Renal cortical epithelial cell (primary cell): ENCODE results near the gene SPATA16. TPM values are rescaled to one million over a fixed set of nuclear protein-coding genes. Genes with fewer than 3 reads are reported as not detected.
"Not testable (repeated sequence)": the region's sequence is repeated elsewhere in the genome, so short reads cannot be mapped to it uniquely, and the experiment has no call there.

ENCODE experiments used
- DNase-seq: peaks from one replicate; pipeline ENCODE4 v3.0.0-alpha.2; 2011; ENCODE audit warnings: low read depth
- total RNA-seq: library from RNA; depleted of rRNA; stranded (reverse); fragments of >200 nt; gene quantifications from 2 replicates; pipeline ENCODE4 v1.2.3, GENCODE V29; 2014

Gene SPATA16
- total RNA-seq, 1 donor from 2014 or later, result not detected

DNA sequence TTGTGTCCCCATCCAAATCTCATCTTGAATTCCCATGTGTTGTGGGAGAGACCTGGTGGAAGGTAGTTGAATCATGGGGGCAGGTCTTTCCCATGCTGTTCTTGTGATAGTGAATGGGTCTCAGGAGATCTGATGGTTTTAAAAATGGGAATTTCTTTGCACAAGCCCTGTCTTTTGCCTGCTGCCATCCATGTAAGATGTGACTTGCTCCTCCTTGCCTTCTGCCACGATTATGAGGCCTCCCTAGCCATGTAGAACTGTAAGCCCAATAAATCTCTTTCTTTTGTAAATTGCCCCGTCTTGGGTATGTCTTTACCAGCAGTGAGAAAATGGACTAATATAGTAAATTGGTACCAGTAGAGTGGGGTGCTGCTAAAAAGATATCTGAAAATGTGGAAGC lies 261.7 kb downstream of the SPATA16 start:
- not testable (repeated sequence) for DNase-seq

DNA sequence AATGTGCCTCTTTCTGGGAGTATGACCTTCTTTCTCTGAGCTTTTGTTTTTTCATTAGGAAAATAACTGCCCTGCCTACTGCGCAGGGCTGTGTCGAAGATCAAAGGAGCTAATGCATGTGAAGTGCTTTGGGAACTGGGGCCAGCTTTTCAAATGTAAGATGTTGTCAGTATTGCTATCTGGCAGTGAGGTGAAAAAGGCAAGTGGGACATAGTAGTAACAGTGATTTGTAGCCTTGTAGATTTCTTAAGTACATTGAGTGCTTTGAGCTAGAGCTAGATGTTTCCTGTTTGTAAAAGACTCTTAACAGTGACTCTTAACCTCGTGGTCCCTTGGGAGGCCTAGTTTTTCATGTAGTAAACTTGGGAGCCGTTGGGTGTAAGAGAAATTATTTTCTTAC lies 264.0 kb downstream of the SPATA16 start:
- peak; percentile 37 for DNase-seq

DNA sequence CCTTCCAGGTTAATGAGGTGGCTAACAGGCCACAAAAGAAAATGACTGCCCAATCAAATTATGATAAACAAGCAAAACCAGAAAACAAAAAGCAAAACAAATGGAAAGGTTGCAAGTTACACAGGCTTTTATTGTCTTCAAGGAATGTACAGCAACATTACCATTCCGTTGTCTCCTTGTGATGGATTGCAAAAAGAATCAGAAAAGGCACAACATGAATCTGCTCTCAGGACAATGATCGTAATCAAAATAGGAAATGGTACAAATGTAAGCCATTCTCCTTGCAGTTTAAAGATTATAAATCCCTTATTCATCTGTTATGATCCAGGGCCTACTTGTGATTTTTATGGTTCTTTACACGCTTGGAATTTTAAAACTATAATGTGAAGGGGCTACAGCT lies 264.7 kb downstream of the SPATA16 start:
- no peak for DNase-seq

DNA sequence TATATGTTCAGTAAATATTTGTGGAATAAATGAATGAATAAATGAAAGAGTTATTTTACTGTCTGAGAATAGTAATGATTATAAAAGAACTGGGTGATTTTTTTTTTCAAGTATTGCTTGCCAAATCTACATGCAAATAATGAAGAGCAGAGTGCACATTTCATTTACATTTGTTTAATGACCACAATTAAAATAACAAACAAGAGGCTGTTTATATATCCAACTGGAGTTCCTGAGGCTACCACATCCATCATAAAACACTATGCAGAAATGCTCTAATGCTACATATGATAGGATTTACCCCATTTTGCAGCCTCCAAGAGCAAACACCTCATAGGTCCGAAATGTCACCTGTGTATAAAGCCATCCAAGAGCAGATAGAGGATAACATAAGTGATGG lies 266.0 kb downstream of the SPATA16 start:
- no peak for DNase-seq

DNA sequence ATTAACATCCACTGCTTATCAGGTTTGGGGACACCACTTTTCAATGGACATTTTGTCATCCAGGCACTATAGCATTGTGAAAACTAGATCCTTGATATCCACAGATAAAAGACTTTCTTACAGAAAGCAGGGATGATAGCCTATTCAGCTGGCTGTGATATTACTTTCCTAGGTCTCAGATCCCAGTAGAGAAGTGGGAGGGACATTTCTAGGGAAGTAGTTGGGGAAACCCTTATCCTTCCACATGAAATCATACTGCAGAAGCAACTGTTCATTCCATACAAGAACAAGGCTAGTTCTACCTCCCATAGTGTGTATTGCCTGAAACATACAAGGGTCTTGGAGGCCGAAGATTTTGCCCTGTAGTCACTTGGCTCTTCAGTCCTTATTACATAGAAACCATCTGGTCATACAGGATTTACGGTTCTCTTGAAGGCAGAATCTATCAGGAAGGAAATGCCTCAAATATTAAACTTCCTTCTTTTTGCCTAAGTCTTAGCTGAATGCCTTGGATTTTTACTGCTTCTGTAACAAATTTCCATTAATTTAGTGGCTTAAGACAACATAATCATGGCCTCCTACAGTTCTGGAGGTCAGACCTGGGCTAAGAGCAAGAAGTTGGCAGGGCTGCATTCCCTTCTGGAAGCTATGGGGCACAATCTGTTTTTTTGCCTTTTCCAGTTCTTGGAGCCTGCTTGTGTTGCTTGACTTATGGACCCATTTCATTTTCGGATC lies 271.1 kb downstream of the SPATA16 start:
- no peak for DNase-seq

DNA sequence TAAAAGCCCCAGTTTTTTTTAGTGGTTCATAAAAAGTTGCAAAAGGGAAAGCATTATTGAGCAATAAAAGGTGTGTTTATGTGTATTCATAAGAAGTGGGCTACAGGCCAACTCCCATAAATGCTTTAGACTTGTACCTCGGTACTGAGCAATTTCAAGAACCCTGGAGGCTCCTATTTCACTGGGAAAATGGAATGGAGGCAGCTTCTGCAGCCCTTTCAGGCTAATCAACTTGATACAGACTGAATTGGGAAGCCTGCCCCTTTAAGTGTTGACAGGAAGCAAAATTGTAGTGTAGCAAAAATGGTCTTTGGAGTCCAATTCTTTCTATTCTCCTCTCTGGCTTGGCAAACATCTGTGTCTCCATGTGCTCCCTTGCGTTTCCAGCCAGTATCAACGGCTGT lies 271.7 kb downstream of the SPATA16 start:
- peak; percentile 64 for DNase-seq

DNA sequence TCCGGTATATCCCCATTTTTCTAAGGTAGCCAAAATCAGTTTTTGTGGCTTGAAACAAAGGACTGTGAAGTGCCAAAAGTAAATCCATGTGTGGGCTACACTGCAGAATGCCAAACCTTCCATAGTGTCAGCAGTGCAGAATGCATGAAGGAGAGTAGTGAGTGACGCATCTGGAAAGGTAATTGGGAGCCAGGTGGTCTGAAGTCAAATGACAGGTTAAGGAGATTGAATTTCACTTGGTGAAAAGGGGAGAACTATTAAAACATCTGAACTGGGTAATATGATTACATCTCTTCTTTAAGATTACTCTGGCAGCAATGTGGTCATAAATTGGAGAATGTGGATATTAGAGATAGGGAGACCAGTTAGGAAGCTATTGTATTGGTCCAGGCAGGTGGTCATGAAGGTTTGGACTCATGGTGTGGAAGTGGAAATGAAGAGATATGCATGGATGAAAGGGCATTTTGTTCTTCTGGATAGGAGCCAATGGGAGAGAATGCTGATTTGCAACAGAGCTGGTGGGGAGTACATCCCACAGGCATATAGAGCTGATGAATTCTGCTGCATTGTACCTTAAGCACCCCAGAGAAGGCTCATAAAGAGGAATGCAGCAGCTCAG lies 272.3 kb downstream of the SPATA16 start:
- peak; percentile 15 for DNase-seq

DNA sequence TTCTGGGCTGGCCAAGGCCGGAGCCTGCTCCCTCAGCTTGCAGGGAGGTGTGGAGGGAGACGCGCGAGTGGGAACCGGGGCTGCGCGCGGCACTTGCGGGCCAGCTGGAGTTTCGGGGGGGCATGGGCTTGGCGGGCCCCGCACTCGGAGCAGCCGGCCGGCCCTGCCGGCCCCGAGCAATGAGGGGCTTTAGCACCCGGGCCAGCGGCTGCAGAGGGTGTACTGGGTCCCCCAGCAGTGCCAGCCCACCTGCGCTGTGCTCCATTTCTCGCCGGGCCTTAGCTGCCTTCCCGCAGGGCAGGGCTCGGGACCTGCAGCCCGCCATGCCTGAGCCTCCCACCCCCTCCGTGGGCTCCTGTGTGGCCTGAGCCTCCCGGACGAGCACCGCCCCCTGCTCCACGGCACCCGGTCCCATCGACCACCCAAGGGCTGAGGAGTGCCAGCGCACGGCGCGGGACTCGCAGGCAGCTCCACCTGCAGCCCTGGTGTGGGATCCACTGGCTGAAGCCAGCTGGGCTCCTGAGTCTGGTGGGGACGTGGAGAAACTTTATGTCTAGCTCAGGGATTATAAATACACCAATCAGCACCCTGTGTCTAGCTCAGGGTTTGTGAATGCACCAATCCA lies 274.2 kb downstream of the SPATA16 start:
- not testable (repeated sequence) for DNase-seq

DNA sequence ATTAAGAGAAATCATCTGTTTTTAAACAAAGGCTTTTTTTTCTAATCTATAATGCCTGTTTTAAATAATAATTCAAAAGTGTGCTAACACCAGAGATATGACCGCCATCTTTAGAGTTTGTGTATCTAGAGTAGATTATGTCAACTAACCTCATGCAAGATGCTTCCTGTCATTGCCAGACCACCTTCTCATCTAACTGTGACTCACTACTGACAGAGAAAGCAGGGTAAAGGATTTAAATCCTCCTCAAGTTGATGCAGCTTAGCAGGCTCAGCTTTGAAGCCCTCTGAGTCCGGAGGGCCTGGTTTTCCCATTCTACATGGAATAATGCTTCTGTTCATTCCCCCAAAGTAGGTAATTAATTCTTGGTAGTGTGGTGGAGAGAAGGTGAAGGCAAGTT lies 282.0 kb downstream of the SPATA16 start:
- peak; percentile 33 for DNase-seq

DNA sequence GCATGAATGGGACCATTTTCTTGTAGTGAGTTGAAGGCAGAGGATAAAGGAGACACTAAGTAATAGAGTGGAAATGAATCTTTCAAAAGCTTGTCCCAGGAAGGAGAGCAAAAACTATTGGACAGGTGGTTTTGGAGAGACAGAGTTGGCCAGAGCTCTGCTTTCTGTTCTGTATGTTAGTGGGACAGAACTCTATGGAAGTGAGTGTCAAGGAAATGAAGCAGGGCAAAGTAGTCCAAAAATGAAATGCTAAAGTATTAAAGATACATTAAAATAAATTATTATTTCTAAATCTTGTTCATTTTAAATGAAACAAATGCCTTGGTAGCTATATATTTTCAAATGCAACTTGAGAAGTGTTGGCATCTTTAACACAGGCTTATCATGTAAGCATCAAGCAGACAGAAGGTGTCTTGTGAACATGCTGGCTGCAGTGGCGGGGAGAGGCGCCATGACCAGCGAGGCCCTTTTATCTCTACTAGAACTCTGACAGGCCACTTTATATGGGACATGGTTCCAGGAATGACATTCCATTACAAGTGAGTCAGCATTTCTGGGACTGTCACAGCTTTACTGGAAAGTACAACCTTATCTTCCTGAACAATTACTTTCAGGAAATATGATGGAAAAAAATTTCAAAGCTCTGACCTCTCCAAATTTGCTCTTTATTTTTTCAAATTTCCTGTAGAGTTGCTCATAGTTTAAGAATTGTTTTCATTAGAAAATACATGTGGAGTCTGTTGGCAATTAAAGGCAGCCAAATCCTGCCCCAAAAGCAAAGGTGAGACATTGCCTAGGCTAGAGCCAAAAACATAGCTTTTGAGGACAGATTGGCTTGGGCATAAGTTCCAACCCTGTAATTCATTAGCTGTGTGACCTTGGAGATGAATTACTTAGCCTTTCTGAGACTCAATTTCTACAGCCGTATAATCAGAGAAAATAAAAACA lies 284.0 kb downstream of the SPATA16 start:
- DNase-seq, result no peak

DNA sequence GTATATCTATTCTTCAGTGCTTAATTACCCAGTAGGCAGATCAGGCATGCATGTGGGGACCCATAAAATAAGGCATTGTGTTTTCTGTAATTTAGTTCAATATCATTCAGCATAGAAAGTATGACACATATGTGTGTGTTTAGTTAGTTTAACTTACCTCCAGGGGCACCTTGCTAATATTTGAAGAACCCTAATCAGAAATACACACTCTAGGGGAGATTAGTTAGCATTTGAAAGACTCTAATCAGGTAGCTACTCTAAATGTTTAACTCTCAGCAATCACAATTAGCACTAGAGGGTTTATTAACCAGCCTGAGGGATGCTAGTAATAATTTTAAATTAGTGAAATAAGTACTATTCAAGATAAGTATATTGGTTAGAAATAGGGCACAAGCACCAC lies 286.0 kb downstream of the SPATA16 start:
- DNase-seq, result no peak

DNA sequence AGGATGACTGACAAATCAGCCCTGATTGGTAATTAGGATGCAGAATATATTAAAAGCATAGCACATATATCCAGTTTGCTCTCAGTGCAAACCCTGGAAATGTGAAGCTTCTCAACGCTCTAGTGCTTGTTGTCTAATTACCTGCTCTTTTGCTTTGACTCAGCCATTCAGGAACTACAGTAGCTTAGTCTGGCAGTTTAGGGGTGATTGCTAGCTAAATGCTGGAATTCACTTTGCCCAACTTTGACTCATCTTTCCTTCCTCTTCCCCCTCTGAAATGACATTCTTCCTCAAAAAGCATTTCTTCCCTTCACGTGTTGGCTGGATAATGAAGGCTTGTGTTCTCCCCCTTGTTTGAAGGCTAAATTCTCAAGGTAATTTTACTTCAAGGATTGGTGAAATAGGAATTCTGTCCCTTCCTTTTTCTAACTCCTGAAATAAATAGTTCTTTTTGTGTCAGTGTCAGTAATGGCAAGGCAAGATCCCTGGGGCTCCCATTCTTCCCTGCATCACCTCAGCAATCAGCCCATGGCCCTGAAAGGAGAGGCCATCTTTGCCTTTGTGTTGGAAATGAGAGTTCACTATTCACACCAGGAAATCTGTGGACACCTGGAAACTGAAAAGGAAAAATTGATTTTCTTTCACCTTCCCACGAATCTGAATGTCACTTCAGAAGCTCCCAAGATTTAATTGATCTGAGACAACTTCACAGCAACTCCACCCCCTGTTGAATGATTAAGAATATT lies 286.9 kb downstream of the SPATA16 start:
- DNase-seq, result peak; percentile 57

DNA sequence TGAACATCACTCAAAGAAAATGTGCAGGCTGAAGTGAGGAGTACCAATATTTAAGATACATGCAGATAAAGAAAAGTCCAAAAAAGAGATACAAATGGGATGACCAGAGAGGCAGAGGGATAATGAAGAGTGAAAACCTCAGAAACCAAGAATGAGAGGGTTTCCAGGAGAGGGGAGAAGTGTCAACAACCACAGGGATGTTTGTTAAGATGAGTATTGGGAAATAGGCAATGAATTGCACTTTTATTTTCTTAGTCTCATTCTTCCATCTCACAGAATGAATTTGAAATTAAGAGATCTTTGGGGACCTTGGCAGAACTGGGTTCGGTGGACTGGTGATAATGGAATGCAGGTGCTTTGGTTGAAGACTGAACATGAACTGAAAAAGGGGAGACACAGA lies 288.0 kb downstream of the SPATA16 start:
- DNase-seq, result peak; percentile 50

DNA sequence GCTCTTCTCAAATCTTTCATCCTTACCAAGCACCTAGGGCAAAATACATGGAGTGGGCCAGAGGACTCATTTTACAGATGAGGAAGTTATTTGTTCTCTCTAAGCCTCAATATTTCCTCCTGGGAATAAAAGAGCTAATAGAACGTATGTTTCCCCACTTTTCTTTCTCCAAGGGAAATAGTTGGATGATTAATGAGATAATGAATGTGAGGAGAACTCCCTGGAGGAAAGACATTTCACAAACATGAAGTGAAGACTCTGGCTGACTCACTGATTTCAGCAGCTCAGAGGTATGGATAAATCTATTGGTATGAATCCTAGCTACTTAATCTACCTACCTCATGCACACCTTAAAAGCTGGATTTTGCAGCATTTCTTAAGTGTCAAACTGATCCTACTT lies 292.1 kb downstream of the SPATA16 start:
- DNase-seq, result peak; percentile 85

DNA sequence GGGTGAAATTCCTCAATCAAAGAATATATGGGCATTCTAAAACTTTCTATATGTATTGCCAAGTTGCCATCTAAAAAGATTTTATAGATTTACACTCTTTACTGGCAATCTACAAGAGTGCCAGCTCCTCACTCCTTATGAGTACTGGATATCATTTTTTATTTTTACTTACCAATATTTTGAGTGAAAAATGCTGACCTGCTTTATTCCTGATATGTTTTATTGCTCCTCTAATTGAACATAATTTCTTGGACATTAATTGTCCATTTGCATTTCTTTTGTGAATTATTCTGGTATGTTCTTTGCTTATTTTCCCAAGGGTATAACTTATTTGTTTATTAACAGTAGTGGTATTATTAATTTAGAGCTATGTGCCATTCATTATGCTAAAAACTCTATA lies 293.7 kb downstream of the SPATA16 start:
- DNase-seq, result no peak

DNA sequence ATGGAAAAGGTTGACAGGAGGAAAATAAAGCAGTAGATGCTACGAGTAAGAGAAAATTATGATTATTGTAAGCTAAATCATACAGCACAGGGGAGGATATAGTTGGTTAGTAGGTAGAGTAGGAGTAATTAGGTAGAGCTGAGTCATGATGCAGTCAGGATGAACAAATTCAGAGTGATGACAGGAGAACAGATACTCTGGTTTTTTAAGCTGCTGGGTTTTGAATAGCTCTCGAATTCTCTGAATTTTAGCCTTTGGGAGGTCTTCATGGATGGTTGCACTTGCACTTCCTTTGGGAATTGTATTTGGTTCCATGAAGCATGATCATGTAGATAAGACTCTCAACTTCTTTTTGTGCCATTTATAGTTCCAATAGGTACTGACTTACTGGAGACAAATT lies 294.3 kb downstream of the SPATA16 start:
- DNase-seq, result peak; percentile 92

DNA sequence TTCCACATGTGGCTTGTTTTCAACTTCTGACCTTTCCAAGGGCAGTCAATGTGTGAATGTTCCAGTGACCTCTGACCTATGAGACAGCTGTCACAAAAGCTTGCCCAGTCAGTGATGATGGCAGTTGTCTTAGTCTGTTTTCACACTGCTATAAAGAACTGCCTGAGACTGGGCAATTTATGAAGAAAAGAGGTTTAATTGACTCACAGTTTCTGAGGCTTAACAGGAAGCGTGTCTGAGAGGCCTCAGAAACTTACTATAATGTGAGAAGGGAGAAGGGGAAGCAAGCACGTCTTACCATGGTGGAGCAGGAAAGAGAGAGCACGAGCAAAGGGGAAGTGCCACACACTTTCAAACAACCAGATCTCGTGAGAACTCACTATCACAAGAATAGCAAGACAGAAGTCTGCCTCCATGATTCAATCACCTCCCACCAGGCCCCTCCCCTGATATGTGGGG lies 294.9 kb downstream of the SPATA16 start:
- no peak for DNase-seq

DNA sequence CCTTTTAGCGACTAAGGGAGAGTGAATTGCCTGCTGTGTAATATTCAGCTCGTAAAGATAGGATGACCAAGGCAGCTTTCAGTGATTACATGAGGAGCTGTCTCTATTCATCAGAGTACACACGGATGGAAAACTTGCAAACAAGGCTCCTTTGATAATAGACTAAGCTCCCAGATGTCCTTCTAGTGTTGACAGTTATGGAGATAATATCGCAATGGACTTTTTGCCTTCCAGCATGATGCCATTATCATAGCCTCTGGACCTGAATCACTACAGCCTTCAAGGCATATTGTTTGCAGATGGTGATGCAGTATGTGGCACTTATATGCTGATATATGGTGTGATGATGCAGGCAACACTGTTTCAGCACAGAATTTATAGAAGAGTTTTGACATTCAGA lies 296.6 kb downstream of the SPATA16 start:
- DNase-seq, result no peak

DNA sequence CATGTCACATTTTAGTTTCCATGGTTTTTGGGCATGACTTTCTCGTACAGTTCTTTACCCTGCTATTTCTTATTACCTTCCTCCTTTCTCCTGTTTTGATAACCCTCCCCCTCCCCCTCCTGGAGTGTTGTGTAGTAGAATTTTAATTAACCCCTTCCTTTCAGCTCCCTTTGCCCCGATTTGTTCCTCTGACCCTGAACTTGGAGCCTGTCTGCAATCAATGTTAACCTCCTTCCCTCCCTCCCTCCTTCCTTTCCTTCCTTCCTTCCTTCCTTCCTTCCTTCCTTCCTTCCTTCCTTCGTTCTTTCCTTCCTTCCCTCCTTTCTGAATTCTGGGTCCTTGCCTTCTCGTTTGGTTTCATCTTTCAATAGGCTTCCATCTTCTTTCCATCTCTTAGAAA lies 300.1 kb downstream of the SPATA16 start:
- no peak for DNase-seq

DNA sequence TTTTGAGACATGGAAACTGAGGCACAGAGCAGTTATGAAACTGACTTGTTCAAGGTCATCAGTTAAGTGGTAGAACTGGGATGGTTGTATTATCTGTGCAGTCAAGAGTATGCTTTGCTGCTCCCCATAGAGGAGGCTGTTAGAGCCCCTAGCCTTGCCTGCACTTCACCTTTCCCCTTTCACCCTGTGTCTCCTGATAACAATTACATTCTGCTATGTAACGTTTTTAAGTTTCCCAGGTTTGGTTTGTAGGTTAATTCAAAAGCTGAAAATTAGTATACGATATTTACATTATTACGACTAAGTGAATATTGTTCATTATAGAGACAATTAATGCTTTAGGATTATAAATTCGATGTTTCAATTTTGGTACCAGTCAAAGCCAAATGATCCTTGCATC lies 300.6 kb downstream of the SPATA16 start:
- no peak for DNase-seq

DNA sequence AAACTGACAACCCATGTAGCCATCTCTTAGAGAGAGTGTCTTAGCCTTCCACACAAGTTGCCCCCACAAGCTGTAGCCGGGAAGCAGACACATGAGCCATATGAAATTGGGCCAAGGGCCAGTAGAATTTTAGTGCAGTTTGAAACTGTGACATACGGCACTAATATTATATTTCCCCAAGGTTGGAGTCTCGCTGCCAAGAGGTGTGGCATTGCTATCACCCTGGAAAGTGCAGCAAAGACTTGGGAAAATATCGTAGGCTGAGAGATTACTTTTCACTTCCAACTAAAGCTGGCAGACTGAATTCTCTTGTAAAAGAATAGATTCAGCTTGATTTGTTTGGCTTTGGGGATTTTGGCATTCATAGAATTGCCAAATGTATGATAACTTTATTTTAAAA lies 301.4 kb downstream of the SPATA16 start:
- no peak for DNase-seq
